C4-2B (cell line): ENCODE results near the gene FBLN5.

Experiments used
- CTCF ChIP-seq: fragments of 450-650 bp; conservative IDR thresholded peaks from 2 replicates; pipeline ENCODE4 v1.5.1; 2017; ENCODE audit warnings: mild to moderate bottlenecking
- ZFX ChIP-seq: fragments of 450-650 bp; IDR thresholded peaks from 2 replicates; pipeline ENCODE4 v1.6.1; 2017

DNA sequence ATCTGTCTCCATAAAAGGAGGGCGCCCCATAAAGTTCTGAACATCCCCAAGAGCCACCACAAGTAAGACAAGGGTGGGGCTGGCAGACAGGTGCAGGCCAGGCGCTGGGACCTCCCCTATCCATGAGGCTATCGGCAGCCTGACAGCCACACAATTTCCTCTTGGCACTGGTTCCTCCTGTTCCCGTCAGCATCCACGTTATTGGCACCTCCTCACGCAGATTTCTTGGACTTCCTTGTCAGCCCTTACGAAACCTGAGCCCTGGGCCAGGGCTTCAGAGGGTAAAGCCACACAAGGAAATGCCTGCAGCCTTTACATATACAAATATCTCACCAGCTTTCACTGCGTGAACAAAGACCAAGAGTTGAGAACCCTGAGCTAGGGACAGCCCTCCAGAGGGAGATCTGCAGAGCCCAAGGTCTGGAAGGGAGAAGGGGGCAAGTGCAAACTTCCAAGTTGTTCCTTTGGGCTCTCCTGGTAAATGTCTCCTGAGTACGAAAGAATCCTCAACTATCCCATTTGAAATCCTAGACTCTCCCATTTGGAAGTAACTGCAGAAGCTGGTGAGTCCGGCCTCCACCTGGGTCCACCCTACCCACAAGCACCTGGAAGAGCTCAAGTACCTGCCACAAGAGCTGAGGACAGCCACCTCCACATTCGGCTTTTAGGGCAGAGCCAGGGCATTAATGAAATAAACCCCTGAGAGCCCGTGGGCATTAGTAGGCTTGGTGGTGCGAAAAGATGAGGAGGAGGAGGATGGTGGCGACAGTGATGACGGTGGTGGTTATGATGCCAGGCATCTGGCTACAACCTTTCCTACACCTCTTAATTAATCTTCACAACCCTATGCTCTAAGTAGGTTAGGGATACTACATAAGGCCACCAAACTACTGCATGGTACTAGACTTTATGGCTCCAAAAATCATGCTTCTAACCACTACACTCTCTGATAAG lies 74.7 kb downstream of the FBLN5 start:
- TF ChIP-seq CTCF = no peak
- no peak for TF ChIP-seq ZFX
